Loucy (cell line): Measurements from ENCODE around the gene TOM1L2.

Experiments
- EZH2phosphoT487 ChIP-seq: fragments of 200-600 bp; IDR thresholded peaks from 2 replicates; pipeline ENCODE4 v1.6.1; 2018; ENCODE audit warnings: antibody characterized with exemption, mild to moderate bottlenecking, moderate library complexity, borderline replicate concordance
- TF ChIP-seq, protein P1 (sequence below): fragments of 200-600 bp; sonication (generic); conservative IDR thresholded peaks from 2 replicates; pipeline ENCODE4 v1.5.1; 2014; ENCODE audit warnings: mild to moderate bottlenecking, antibody characterized with exemption, low read length

DNA sequence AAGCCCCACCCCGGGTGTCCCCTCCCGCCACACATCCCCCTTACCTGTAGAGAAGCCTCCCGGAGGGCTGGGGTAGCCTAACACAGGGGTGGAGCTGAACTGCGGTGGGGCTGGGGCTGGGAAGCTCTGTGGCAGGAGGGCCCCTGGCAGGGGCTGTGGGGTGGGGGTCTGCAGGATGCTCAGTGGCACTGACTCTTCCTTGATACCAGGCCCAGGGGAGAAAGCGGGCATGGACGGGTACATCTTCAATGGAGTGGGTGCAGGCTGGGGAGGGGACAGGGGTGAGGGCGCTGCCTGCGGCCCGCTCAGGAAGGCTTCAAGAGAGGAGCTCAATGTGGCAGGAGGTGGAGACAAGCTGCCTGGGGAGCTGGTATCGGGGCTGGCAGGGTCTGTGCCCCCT lies 152.2 kb downstream of the TOM1L2 start:
- TF ChIP-seq, protein P1, sequence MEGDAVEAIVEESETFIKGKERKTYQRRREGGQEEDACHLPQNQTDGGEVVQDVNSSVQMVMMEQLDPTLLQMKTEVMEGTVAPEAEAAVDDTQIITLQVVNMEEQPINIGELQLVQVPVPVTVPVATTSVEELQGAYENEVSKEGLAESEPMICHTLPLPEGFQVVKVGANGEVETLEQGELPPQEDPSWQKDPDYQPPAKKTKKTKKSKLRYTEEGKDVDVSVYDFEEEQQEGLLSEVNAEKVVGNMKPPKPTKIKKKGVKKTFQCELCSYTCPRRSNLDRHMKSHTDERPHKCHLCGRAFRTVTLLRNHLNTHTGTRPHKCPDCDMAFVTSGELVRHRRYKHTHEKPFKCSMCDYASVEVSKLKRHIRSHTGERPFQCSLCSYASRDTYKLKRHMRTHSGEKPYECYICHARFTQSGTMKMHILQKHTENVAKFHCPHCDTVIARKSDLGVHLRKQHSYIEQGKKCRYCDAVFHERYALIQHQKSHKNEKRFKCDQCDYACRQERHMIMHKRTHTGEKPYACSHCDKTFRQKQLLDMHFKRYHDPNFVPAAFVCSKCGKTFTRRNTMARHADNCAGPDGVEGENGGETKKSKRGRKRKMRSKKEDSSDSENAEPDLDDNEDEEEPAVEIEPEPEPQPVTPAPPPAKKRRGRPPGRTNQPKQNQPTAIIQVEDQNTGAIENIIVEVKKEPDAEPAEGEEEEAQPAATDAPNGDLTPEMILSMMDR: no peak
- no peak for TF ChIP-seq EZH2phosphoT487
